Smooth muscle cell (in vitro differentiated cells): Measurements from ENCODE around the gene MYT1. TPM values are rescaled to one million over a fixed set of nuclear protein-coding genes. Genes with fewer than 3 reads are reported as not detected.

ENCODE experiments used
- DNase-seq: peaks from one replicate; lab custom pipeline; 2025; ENCODE audit not compliant: unreplicated experiment; lab: John Stamatoyannopoulos, UW
- H2AFZ ChIP-seq: fragments of 200-600 bp; sonication (generic); 2 replicates; pipeline ENCODE4 v1.6.0; 2016; ENCODE audit warnings: antibody characterized with exemption, low read depth, mild to moderate bottlenecking
- H3F3A ChIP-seq: fragments of 200-600 bp; sonication (generic); 2 replicates; pipeline ENCODE4 v1.6.0; 2017; ENCODE audit warnings: antibody characterized with exemption, low read depth
- H3K27ac ChIP-seq: fragments of 200-600 bp; sonication (generic); 2 replicates; pipeline ENCODE4 v1.5.1; 2016; ENCODE audit warnings: low read depth, mild to moderate bottlenecking
- H3K27me3 ChIP-seq: fragments of 200-600 bp; sonication (generic); 2 replicates; pipeline ENCODE4 v1.6.1; 2016; ENCODE audit warnings: low read depth, mild to moderate bottlenecking
- H3K36me3 ChIP-seq: fragments of 200-600 bp; sonication (generic); 2 replicates; pipeline ENCODE4 v1.5.1; 2016; ENCODE audit warnings: low read depth
- H3K4me1 ChIP-seq: fragments of 200-600 bp; sonication (generic); 2 replicates; pipeline ENCODE4 v1.5.1; 2016; ENCODE audit warnings: low read depth
- H3K4me2 ChIP-seq: fragments of 200-600 bp; sonication (generic); 2 replicates; pipeline ENCODE4 v1.6.0; 2016; ENCODE audit warnings: mild to moderate bottlenecking
- H3K4me3 ChIP-seq: fragments of 200-600 bp; sonication (generic); 2 replicates; pipeline ENCODE4 v1.5.1; 2016; ENCODE audit warnings: mild to moderate bottlenecking
- H3K79me2 ChIP-seq: fragments of 200-600 bp; sonication (generic); 2 replicates; pipeline ENCODE4 v1.6.0; 2016; ENCODE audit warnings: low read depth, mild to moderate bottlenecking
- H3K9ac ChIP-seq: fragments of 200-600 bp; sonication (generic); 2 replicates; pipeline ENCODE4 v1.6.0; 2016; ENCODE audit warnings: low read depth
- H3K9me3 ChIP-seq: fragments of 200-600 bp; sonication (generic); replicated peaks from 2 replicates; pipeline ENCODE4 v1.5.1; 2016; ENCODE audit warnings: low read depth
- H4K20me1 ChIP-seq: fragments of 200-600 bp; sonication (generic); 2 replicates; pipeline ENCODE4 v1.6.0; 2016; ENCODE audit warnings: low read depth
- CTCF ChIP-seq: fragments of 200-600 bp; sonication (generic); IDR thresholded peaks from 2 replicates; pipeline ENCODE4 v1.5.1; 2017; ENCODE audit warnings: borderline replicate concordance, mild to moderate bottlenecking, antibody characterized with exemption; ENCODE audit not compliant: insufficient read depth, poor library complexity, severe bottlenecking
- WGBS: methylation state at CpG from one replicate; pipeline ENCODE4 v1.1.7; 2016; ENCODE audit warnings: low lambda C conversion rate; 5-methylcytosine and 5-hydroxymethylcytosine counted together
- polyA plus RNA-seq: library from polyadenylated mRNA; unstranded; fragments of >200 nt; fragmentation: Nextera tagmentation; extraction: Ambion mirVana; gene quantifications from 2 replicates; pipeline ENCODE4 v1.2.1, GENCODE V29; 2016
- total RNA-seq: library from RNA; depleted of rRNA; stranded (reverse); fragments of >200 nt; gene quantifications from 2 replicates; pipeline ENCODE4 v1.2.3, GENCODE V29; 2014

The MYT1 gene
- total and polyA plus RNA-seq, 2 experiments from 2014 or later, result 0.09 TPM; not detected in 1

- H3K9ac ChIP-seq, result peak overlapping the region; percentile 87
- peaks cover 24% of the 10 kb centered on the region for H3K4me1 ChIP-seq
- H3K36me3 ChIP-seq, result no peaks in the 10 kb centered on the region
- no peak overlapping the region for H2AFZ ChIP-seq
- H3K4me3 ChIP-seq, result no peak overlapping the region
- peak overlapping the region; percentile 82 for H3K4me2 ChIP-seq
- H3K27me3 ChIP-seq, result no peaks in the 10 kb centered on the region
- H3K9me3 ChIP-seq, result no peaks in the 10 kb centered on the region
- H4K20me1 ChIP-seq, result no peaks in the 10 kb centered on the region
- H3K27ac ChIP-seq, result peak overlapping the region; percentile 100
- no peaks in the 10 kb centered on the region for H3K79me2 ChIP-seq
- TF ChIP-seq CTCF, result no peak
- H3F3A ChIP-seq, result peaks cover 10% of the 10 kb centered on the region
- no peak for DNase-seq
- 75% methylated on average over 14 of the region's 14 CpGs for WGBS
Observed at GRCh38 chr20:64225171-64225595, 60.9 kb downstream of the MYT1 start.

DNA sequence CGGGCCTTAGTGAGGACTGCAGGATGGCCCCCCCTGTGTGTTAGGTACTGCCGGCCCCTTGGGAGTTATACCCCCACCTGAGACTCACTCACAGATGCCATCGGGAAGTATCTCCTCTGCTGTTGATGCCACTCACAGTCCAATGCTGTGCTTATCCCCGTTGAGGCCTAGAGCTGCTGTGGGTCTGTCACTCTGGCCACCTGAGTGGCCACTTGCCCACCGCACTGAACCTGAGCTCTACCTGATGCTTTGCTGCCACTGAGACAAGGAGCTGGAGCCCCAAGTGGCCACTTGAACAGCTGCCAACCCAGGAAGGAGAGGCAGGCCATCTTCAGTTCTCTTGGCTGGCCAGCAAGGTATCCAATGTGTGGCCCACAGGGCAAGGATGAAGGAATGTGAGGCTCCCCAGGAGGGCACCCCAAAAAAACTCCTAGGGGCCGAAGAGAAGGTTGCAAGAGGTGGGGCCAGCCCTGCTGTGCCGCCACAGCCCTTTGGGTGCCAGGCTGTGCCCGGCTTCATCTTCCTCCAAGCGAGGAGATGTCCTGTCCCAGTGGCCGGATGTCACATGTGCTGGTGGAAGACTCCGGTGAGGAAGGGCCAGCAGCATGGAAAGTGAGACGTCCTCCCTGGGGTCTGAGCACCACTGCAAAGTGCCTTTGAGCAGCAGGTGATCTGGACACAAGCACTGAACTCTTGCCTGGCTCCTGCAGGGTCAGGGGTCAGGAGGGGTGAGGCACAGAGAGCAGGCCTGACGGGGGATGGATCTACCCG is 61.8 kb downstream of the MYT1 start:
- 94% methylated on average over 14 of the region's 14 CpGs for WGBS

GRCh38 chr20:64226686-64227580 is 62.7 kb downstream of the MYT1 start:
- Histone ChIP-seq H3K4me2 (no peak overlapping the region), H3K9me3 (no peaks in the 10 kb centered on the region), H3K27ac (no peak overlapping the region), H3K4me3 (no peak overlapping the region), H3K79me2 (no peaks in the 10 kb centered on the region), H3K4me1 (peaks cover 24% of the 10 kb centered on the region), H3K9ac (no peak overlapping the region), H3K36me3 (no peaks in the 10 kb centered on the region), H4K20me1 (no peaks in the 10 kb centered on the region), H3F3A (peaks cover 10% of the 10 kb centered on the region), H3K27me3 (no peaks in the 10 kb centered on the region), H2AFZ (no peak overlapping the region)
- WGBS, result 89% methylated on average over 25 of the region's 25 CpGs
- no peak for DNase-seq
- no peak for TF ChIP-seq CTCF

More for the DNA sequence above, 61.8 kb downstream of the MYT1 start:
- Histone ChIP-seq H3F3A (peaks cover 10% of the 10 kb centered on the region), H3K36me3 (no peaks in the 10 kb centered on the region), H2AFZ (no peak overlapping the region), H3K27me3 (no peaks in the 10 kb centered on the region), H4K20me1 (no peaks in the 10 kb centered on the region), H3K79me2 (no peaks in the 10 kb centered on the region), H3K4me2 (no peak overlapping the region), H3K9ac (no peak overlapping the region), H3K4me1 (peaks cover 24% of the 10 kb centered on the region), H3K9me3 (no peaks in the 10 kb centered on the region), H3K4me3 (no peak overlapping the region), H3K27ac (peak overlapping the region; percentile 100)
- DNase-seq, result no peak
- TF ChIP-seq CTCF, result no peak
